ENCODE results near the gene ARL6IP4. TPM values are rescaled to one million over a fixed set of nuclear protein-coding genes. Genes with fewer than 3 reads are reported as not detected.

The ARL6IP4 gene
- total RNA-seq, 3 donors from 2014 or later = 127 to 171 (median 128) TPM

- ATAC-seq (no peak), DNase-seq (peak in 1 of 3 donors; percentile 22)
- intact Hi-C loops (cut with DNase I, micrococcal nuclease) = no loop called here
- no peak for TF ChIP-seq CTCF (IDR thresholded peaks at IDR 0.05)
- no peaks in the 10 kb centered on the region for H3K4me1 ChIP-seq (ENCODE audit: low read depth)
- H3K9me3 ChIP-seq = no peaks in the 10 kb centered on the region
- no peak overlapping the region for H3K4me3 ChIP-seq
- H3K36me3 ChIP-seq (ENCODE audit: low read depth) = no peaks in the 10 kb centered on the region
Measured at GRCh38 chr12:123000578-123000977, 20.1 kb downstream of the ARL6IP4 start.

GRCh38 chr12:123001464-123001863, 21.0 kb downstream of the ARL6IP4 start:
- no peak for TF ChIP-seq CTCF (IDR thresholded peaks at IDR 0.05)
- DNase-seq (no peak), ATAC-seq (peak; percentile 67)
- Histone ChIP-seq H3K4me1 (ENCODE audit: low read depth) (no peaks in the 10 kb centered on the region), H3K4me3 (no peak overlapping the region), H3K36me3 (ENCODE audit: low read depth) (no peaks in the 10 kb centered on the region), H3K9me3 (no peaks in the 10 kb centered on the region)
- intact Hi-C loops (cut with DNase I, micrococcal nuclease) = no loop called here

DNA sequence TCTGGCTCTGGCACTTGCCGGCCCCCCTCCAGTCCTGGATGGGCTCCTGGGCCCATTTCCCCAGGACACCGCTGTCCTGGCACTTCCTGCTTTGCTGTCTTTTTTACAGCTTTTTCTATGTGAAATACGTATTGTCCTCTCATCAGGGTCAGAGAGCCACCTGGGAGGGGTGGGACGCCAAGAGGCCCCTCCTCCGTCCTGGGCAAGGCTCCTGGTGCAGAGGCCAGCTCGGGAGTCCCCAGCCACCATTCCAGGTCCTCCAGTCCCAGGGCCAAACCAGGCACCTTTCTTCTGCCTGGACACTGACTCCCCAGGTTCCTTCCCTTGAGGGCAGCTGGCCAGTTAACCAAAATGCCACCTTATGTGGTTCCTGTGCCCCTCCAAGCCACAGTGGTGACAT, 22.8 kb downstream of the ARL6IP4 start:
- H3K4me3 ChIP-seq = no peak overlapping the region
- no peak for TF ChIP-seq CTCF (IDR thresholded peaks at IDR 0.05)
- H3K9me3 ChIP-seq = no peaks in the 10 kb centered on the region
- DNase-seq (no peak), ATAC-seq (no peak)
- no peaks in the 10 kb centered on the region for H3K36me3 ChIP-seq (ENCODE audit: low read depth)
- intact Hi-C loops (cut with DNase I, micrococcal nuclease) = no loop called here
- no peaks in the 10 kb centered on the region for H3K4me1 ChIP-seq (ENCODE audit: low read depth)

DNA sequence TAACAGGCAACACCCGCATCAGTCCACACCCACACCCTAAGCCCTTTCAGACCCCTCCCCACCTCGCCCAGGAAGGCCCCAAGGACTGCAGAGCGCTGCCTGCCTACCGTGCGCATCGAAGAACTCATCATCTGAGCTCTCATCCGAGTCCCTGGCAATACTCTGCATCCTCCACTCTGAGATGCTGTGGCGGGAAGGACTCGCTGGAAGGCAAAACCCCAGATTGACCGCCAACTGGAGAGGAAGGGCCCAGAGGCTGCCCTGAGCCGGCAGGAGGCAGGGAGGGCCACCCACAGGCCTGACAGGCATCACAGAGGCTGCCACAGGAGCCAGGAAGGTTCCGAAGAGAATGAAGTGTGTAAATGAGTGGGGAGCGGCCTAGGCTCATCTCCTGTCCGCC, 23.8 kb downstream of the ARL6IP4 start:
- Histone ChIP-seq H3K9me3 (no peaks in the 10 kb centered on the region), H3K36me3 (ENCODE audit: low read depth) (no peaks in the 10 kb centered on the region), H3K4me3 (no peak overlapping the region), H3K4me1 (ENCODE audit: low read depth) (no peaks in the 10 kb centered on the region)
- DNase-seq = no peak
- ATAC-seq = no peak
- no peak for TF ChIP-seq CTCF (IDR thresholded peaks at IDR 0.05)
- intact Hi-C loops (cut with DNase I, micrococcal nuclease) = no loop called here

GRCh38 chr12:123005081-123005626, 24.7 kb downstream of the ARL6IP4 start:
- no peaks in the 10 kb centered on the region for H3K36me3 ChIP-seq (ENCODE audit: low read depth)
- H3K9me3 ChIP-seq = no peaks in the 10 kb centered on the region
- DNase-seq = no peak
- no peaks in the 10 kb centered on the region for H3K4me1 ChIP-seq (ENCODE audit: low read depth)
- H3K4me3 ChIP-seq = no peak overlapping the region
- intact Hi-C loops (cut with DNase I, micrococcal nuclease) = no loop called here
- no peak for ATAC-seq
- TF ChIP-seq CTCF (IDR thresholded peaks at IDR 0.05) = no peak

DNA sequence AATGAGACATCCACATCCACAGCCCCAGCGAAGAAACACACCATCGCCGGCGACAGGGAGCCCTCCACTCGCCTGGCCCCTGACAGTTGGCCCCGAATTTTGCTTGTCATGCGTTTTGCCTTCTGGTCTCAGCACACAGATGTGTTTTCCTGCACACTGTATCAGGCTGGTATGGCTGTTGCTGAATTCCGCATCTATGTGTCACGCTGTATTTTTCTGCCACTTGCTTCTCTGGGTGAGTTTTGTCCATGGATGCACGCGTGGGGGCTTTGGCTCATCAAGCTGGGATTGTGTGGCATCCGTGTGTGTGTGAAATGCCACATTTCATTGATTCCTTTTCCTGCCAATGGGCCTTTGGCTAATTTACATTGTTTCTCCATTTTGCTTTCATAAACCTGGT, 26.5 kb downstream of the ARL6IP4 start:
- intact Hi-C loops (cut with DNase I, micrococcal nuclease) = no loop called here
- no peaks in the 10 kb centered on the region for H3K4me1 ChIP-seq (ENCODE audit: low read depth)
- TF ChIP-seq CTCF (IDR thresholded peaks at IDR 0.05) = no peak
- no peak overlapping the region for H3K4me3 ChIP-seq
- no peaks in the 10 kb centered on the region for H3K36me3 ChIP-seq (ENCODE audit: low read depth)
- ATAC-seq = no peak
- no peaks in the 10 kb centered on the region for H3K9me3 ChIP-seq
- no peak for DNase-seq
